Sigmoid colon (tissue), 4 donors: ENCODE results near the gene NUDT14.

Source experiments
- EP300 ChIP-seq, 4 donors: sonication (generic); formaldehyde crosslinking; IDR thresholded peaks; one replicate each; pipeline ENCODE4 v1.6.1; 2017; ENCODE audit warnings: antibody characterized with exemption in 4 of 4
- POLR2A ChIP-seq, 2 donors: fragments of 450-650 bp; IDR thresholded peaks; one replicate each; pipeline ENCODE4 v1.6.1; 2016; ENCODE audit warnings: antibody characterized with exemption in 2 of 2, mild to moderate bottlenecking in 2 of 2, moderate library complexity in 2 of 2
- POLR2AphosphoS5 ChIP-seq, 4 donors: sonication (generic); formaldehyde crosslinking; IDR thresholded peaks; one replicate each; pipeline ENCODE4 v1.6.1; 2017; ENCODE audit warnings: antibody characterized with exemption in 4 of 4
- TF ChIP-seq, protein P1 (sequence below), 4 experiments: fragments of 450-650 bp in 3 of 4; fragments of 200-600 bp in 1 of 4; IDR thresholded peaks; one replicate each; pipeline ENCODE4 v1.5.1; 2016 to 2019; ENCODE audit warnings: antibody characterized with exemption in 4 of 4, mild to moderate bottlenecking in 3 of 4, moderate library complexity in 2 of 4

DNA sequence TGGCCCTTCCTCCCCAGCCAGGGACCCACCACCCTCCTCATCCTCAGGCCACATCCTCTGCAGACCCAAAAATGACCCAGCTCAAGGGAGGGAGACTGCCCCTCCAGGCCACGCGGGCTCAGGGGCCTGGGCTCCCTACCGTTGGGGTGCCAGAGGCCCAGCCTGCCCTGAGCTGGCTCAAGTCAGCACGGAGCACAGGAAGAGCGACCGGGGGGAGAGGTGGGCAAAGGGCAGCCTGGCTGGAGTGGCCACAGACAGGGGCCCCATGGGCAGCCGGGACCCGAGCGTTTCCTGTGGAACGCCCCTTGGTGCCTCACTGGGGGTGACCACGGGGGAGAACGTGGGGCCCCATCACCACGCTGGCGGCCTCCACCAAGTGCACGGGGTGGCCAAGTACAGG is 23.2 kb downstream of the NUDT14 start:
- TF ChIP-seq EP300 (IDR thresholded peaks at IDR 0.05) (no peak), POLR2A (IDR thresholded peaks at IDR 0.05) (no peak), POLR2AphosphoS5 (IDR thresholded peaks at IDR 0.05) (no peak)
- TF ChIP-seq, protein P1, sequence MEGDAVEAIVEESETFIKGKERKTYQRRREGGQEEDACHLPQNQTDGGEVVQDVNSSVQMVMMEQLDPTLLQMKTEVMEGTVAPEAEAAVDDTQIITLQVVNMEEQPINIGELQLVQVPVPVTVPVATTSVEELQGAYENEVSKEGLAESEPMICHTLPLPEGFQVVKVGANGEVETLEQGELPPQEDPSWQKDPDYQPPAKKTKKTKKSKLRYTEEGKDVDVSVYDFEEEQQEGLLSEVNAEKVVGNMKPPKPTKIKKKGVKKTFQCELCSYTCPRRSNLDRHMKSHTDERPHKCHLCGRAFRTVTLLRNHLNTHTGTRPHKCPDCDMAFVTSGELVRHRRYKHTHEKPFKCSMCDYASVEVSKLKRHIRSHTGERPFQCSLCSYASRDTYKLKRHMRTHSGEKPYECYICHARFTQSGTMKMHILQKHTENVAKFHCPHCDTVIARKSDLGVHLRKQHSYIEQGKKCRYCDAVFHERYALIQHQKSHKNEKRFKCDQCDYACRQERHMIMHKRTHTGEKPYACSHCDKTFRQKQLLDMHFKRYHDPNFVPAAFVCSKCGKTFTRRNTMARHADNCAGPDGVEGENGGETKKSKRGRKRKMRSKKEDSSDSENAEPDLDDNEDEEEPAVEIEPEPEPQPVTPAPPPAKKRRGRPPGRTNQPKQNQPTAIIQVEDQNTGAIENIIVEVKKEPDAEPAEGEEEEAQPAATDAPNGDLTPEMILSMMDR (IDR thresholded peaks at IDR 0.05): no peak
